Measurements from ENCODE around the gene PTPRD. TPM values are rescaled to one million over a fixed set of nuclear protein-coding genes. Genes with fewer than 3 reads are reported as not detected.
A peak's percentile ranks its signal among the peaks of the same experiment; 100 is the strongest.

PTPRD gene
- total and polyA plus RNA-seq, 5 donors from 2014 or later: 0.47 TPM; not detected in 4

- no peaks in the 10 kb centered on the region for H3K4me1 Mint-ChIP-seq
- peaks cover 0 to 5% (median 0%) of the 10 kb centered on the region in 7 donors for H3K9me3 Mint-ChIP-seq
- Histone ChIP-seq H3K36me3 (ENCODE audit: control insufficient read depth, insufficient read depth, low read length) (no peaks in the 10 kb centered on the region), H3K4me1 (ENCODE audit: control insufficient read depth, insufficient read depth, low read length, poor library complexity, severe bottlenecking) (no peaks in the 10 kb centered on the region), H3K27ac (ENCODE audit: insufficient read depth, low read length, poor library complexity, severe bottlenecking) (no peak overlapping the region), H3K27me3 (ENCODE audit: control insufficient read depth, insufficient read depth, low read length) (no peaks in the 10 kb centered on the region), H3K9me3 (ENCODE audit: control insufficient read depth in 2 of 2, low read length in 2 of 2) (no peaks in the 10 kb centered on the region), H3K4me3 (ENCODE audit: low read depth, low read length) (no peak overlapping the region)
- no peak overlapping the region for H3K27ac Mint-ChIP-seq
- H3K4me3 Mint-ChIP-seq: no peak overlapping the region
- DNase-seq (no peak), ATAC-seq (ENCODE audit: low read depth in 2 of 2) (no peak)
- H3K27me3 Mint-ChIP-seq: no peaks in the 10 kb centered on the region
- H3K36me3 Mint-ChIP-seq: no peaks in the 10 kb centered on the region
These were observed 2012.9 kb downstream of the PTPRD start for GRCh38 chr9:8599937-8600336.

- H3K27me3 Mint-ChIP-seq: peaks cover 7% of the 10 kb centered on the region
- Histone ChIP-seq H3K27me3 (ENCODE audit: control insufficient read depth, insufficient read depth, low read length) (no peaks in the 10 kb centered on the region), H3K9me3 (ENCODE audit: control insufficient read depth in 2 of 2, low read length in 2 of 2) (no peaks in the 10 kb centered on the region), H3K4me1 (ENCODE audit: control insufficient read depth, insufficient read depth, low read length, poor library complexity, severe bottlenecking) (no peaks in the 10 kb centered on the region), H3K4me3 (ENCODE audit: low read depth, low read length) (no peak overlapping the region), H3K36me3 (ENCODE audit: control insufficient read depth, insufficient read depth, low read length) (no peaks in the 10 kb centered on the region), H3K27ac (ENCODE audit: insufficient read depth, low read length, poor library complexity, severe bottlenecking) (no peak overlapping the region)
- DNase-seq: no peak
- ATAC-seq (ENCODE audit: low read depth in 2 of 2): no peak
- no peaks in the 10 kb centered on the region for H3K4me1 Mint-ChIP-seq
- H3K9me3 Mint-ChIP-seq: peaks cover 0 to 3% (median 0%) of the 10 kb centered on the region in 7 donors
- H3K27ac Mint-ChIP-seq: no peak overlapping the region
- no peaks in the 10 kb centered on the region for H3K36me3 Mint-ChIP-seq
- H3K4me3 Mint-ChIP-seq: no peak overlapping the region
These were observed 2023.3 kb downstream of the PTPRD start for GRCh38 chr9:8589476-8589875.

GRCh38 chr9:8585036-8585435 is 2027.8 kb downstream of the PTPRD start:
- no peak overlapping the region for H3K4me3 Mint-ChIP-seq
- DNase-seq: no peak
- H3K4me1 ChIP-seq (ENCODE audit: control insufficient read depth, insufficient read depth, low read length, poor library complexity, severe bottlenecking): no peaks in the 10 kb centered on the region
- H3K27ac Mint-ChIP-seq: no peak overlapping the region
- H3K36me3 Mint-ChIP-seq: no peaks in the 10 kb centered on the region
- no peaks in the 10 kb centered on the region for H3K27me3 Mint-ChIP-seq
- H3K27me3 ChIP-seq (ENCODE audit: control insufficient read depth, insufficient read depth, low read length): no peaks in the 10 kb centered on the region
- no peaks in the 10 kb centered on the region for H3K9me3 ChIP-seq (ENCODE audit: control insufficient read depth in 2 of 2, low read length in 2 of 2)
- no peaks in the 10 kb centered on the region for H3K4me1 Mint-ChIP-seq
- ATAC-seq (ENCODE audit: low read depth in 2 of 2): no peak
- peaks cover 0 to 4% (median 0%) of the 10 kb centered on the region in 7 donors for H3K9me3 Mint-ChIP-seq
- H3K36me3 ChIP-seq (ENCODE audit: control insufficient read depth, insufficient read depth, low read length): no peaks in the 10 kb centered on the region
- no peak overlapping the region for H3K4me3 ChIP-seq (ENCODE audit: low read depth, low read length)
- no peak overlapping the region for H3K27ac ChIP-seq (ENCODE audit: insufficient read depth, low read length, poor library complexity, severe bottlenecking)

- no peak overlapping the region for H3K27ac Mint-ChIP-seq
- H3K27me3 ChIP-seq (ENCODE audit: control insufficient read depth, insufficient read depth, low read length): no peaks in the 10 kb centered on the region
- no peaks in the 10 kb centered on the region for H3K4me1 ChIP-seq (ENCODE audit: control insufficient read depth, insufficient read depth, low read length, poor library complexity, severe bottlenecking)
- H3K27me3 Mint-ChIP-seq: no peaks in the 10 kb centered on the region
- no peaks in the 10 kb centered on the region for H3K36me3 ChIP-seq (ENCODE audit: control insufficient read depth, insufficient read depth, low read length)
- DNase-seq (no peak), ATAC-seq (ENCODE audit: low read depth in 2 of 2) (no peak)
- H3K36me3 Mint-ChIP-seq: no peaks in the 10 kb centered on the region
- H3K4me3 Mint-ChIP-seq: no peak overlapping the region
- H3K9me3 Mint-ChIP-seq: peaks cover 0 to 7% (median 0%) of the 10 kb centered on the region in 7 donors
- no peak overlapping the region for H3K27ac ChIP-seq (ENCODE audit: insufficient read depth, low read length, poor library complexity, severe bottlenecking)
- no peaks in the 10 kb centered on the region for H3K4me1 Mint-ChIP-seq
- H3K4me3 ChIP-seq (ENCODE audit: low read depth, low read length): no peak overlapping the region
- no peaks in the 10 kb centered on the region for H3K9me3 ChIP-seq (ENCODE audit: control insufficient read depth in 2 of 2, low read length in 2 of 2)
These were observed 2033.1 kb downstream of the PTPRD start for GRCh38 chr9:8579661-8580060.

GRCh38 chr9:8576741-8577140 is 2036.1 kb downstream of the PTPRD start:
- H3K4me3 Mint-ChIP-seq: peak overlapping the region in 1 of 4 donors; percentile 76
- H3K27me3 Mint-ChIP-seq: no peaks in the 10 kb centered on the region
- no peaks in the 10 kb centered on the region for H3K4me1 Mint-ChIP-seq
- H3K27ac Mint-ChIP-seq: no peak overlapping the region
- Histone ChIP-seq H3K36me3 (ENCODE audit: control insufficient read depth, insufficient read depth, low read length) (no peaks in the 10 kb centered on the region), H3K27ac (ENCODE audit: insufficient read depth, low read length, poor library complexity, severe bottlenecking) (no peak overlapping the region), H3K4me3 (ENCODE audit: low read depth, low read length) (no peak overlapping the region), H3K4me1 (ENCODE audit: control insufficient read depth, insufficient read depth, low read length, poor library complexity, severe bottlenecking) (no peaks in the 10 kb centered on the region), H3K9me3 (ENCODE audit: control insufficient read depth in 2 of 2, low read length in 2 of 2) (no peaks in the 10 kb centered on the region), H3K27me3 (ENCODE audit: control insufficient read depth, insufficient read depth, low read length) (no peaks in the 10 kb centered on the region)
- DNase-seq: no peak
- peaks cover 0 to 4% (median 0%) of the 10 kb centered on the region in 7 donors for H3K9me3 Mint-ChIP-seq
- no peak for ATAC-seq (ENCODE audit: low read depth in 2 of 2)
- H3K36me3 Mint-ChIP-seq: no peaks in the 10 kb centered on the region

GRCh38 chr9:8574846-8575245 is 2038.0 kb downstream of the PTPRD start:
- no peak for ATAC-seq (ENCODE audit: low read depth in 2 of 2)
- Histone ChIP-seq H3K4me3 (ENCODE audit: low read depth, low read length) (no peak overlapping the region), H3K4me1 (ENCODE audit: control insufficient read depth, insufficient read depth, low read length, poor library complexity, severe bottlenecking) (no peaks in the 10 kb centered on the region), H3K36me3 (ENCODE audit: control insufficient read depth, insufficient read depth, low read length) (no peaks in the 10 kb centered on the region), H3K27ac (ENCODE audit: insufficient read depth, low read length, poor library complexity, severe bottlenecking) (no peak overlapping the region), H3K27me3 (ENCODE audit: control insufficient read depth, insufficient read depth, low read length) (no peaks in the 10 kb centered on the region), H3K9me3 (ENCODE audit: control insufficient read depth in 2 of 2, low read length in 2 of 2) (no peaks in the 10 kb centered on the region)
- Mint-ChIP-seq H3K9me3 (peaks cover 0 to 3% (median 0%) of the 10 kb centered on the region in 7 donors), H3K36me3 (no peaks in the 10 kb centered on the region), H3K4me3 (no peak overlapping the region), H3K27me3 (no peaks in the 10 kb centered on the region), H3K27ac (no peak overlapping the region), H3K4me1 (no peaks in the 10 kb centered on the region)
- DNase-seq: no peak

- H3K27ac ChIP-seq (ENCODE audit: insufficient read depth, low read length, poor library complexity, severe bottlenecking): no peak overlapping the region
- DNase-seq: no peak
- no peaks in the 10 kb centered on the region for H3K4me1 ChIP-seq (ENCODE audit: control insufficient read depth, insufficient read depth, low read length, poor library complexity, severe bottlenecking)
- no peaks in the 10 kb centered on the region for H3K36me3 ChIP-seq (ENCODE audit: control insufficient read depth, insufficient read depth, low read length)
- H3K4me3 Mint-ChIP-seq: no peak overlapping the region
- H3K36me3 Mint-ChIP-seq: no peaks in the 10 kb centered on the region
- no peak overlapping the region for H3K4me3 ChIP-seq (ENCODE audit: low read depth, low read length)
- no peak overlapping the region for H3K27ac Mint-ChIP-seq
- no peaks in the 10 kb centered on the region for H3K27me3 Mint-ChIP-seq
- H3K9me3 Mint-ChIP-seq: peaks cover 0 to 2% (median 0%) of the 10 kb centered on the region in 7 donors
- H3K27me3 ChIP-seq (ENCODE audit: control insufficient read depth, insufficient read depth, low read length): no peaks in the 10 kb centered on the region
- H3K9me3 ChIP-seq (ENCODE audit: control insufficient read depth in 2 of 2, low read length in 2 of 2): no peaks in the 10 kb centered on the region
- ATAC-seq (ENCODE audit: low read depth in 2 of 2): no peak
- H3K4me1 Mint-ChIP-seq: no peaks in the 10 kb centered on the region
These were observed 2040.6 kb downstream of the PTPRD start for GRCh38 chr9:8572209-8572608.

GRCh38 chr9:8571643-8572042 is 2041.2 kb downstream of the PTPRD start:
- ATAC-seq (ENCODE audit: low read depth in 2 of 2) (no peak), DNase-seq (no peak)
- Mint-ChIP-seq H3K27ac (no peak overlapping the region), H3K9me3 (peaks cover 0 to 2% (median 0%) of the 10 kb centered on the region in 7 donors), H3K36me3 (no peaks in the 10 kb centered on the region), H3K27me3 (no peaks in the 10 kb centered on the region), H3K4me1 (no peaks in the 10 kb centered on the region), H3K4me3 (no peak overlapping the region)
- Histone ChIP-seq H3K27me3 (ENCODE audit: control insufficient read depth, insufficient read depth, low read length) (no peaks in the 10 kb centered on the region), H3K27ac (ENCODE audit: insufficient read depth, low read length, poor library complexity, severe bottlenecking) (no peak overlapping the region), H3K4me3 (ENCODE audit: low read depth, low read length) (no peak overlapping the region), H3K4me1 (ENCODE audit: control insufficient read depth, insufficient read depth, low read length, poor library complexity, severe bottlenecking) (no peaks in the 10 kb centered on the region), H3K9me3 (ENCODE audit: control insufficient read depth in 2 of 2, low read length in 2 of 2) (no peaks in the 10 kb centered on the region), H3K36me3 (ENCODE audit: control insufficient read depth, insufficient read depth, low read length) (no peaks in the 10 kb centered on the region)
